Measurements from ENCODE around the gene TMEM45B.
"Not testable (repeated sequence)": the region's sequence is repeated elsewhere in the genome, so short reads cannot be mapped to it uniquely, and the experiment has no call there.

The TMEM45B gene

DNA sequence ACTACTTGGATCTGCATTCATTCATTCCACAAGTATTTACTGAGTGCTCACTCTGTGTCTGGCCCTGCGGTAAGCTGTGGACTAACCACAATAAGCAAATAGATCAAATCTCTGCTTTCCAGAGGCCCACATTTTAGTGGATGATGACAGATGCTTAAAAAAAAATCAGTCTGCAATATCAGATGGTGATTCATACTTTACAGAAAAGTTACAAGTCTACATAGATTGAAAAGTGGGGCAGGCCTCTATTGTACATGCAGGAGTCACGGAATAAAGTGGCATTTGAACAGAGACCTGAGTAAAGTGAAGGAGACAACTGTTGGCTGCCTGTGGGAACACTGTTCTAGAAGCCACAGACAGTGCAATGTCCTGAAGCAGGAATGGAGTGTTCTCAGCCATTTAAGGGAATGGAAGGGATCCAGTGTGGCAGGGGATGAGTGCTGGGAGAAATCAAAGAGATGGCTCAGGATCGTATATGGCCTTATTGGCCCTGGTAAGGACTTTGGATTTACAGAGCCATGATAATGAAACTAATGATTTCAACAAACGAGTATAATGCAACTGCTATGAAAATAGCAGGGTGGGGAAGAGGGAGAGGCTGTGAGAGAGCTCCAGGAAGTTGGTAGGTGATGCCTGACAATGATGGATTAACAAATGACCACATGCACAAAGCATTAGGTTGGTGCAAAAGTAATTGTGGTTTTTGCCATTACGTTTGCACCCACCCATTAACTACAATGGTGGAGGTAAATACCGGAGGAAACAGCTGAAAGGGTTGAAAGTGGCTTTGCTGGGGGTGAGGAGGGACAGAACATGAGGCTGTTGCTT lies 31.1 kb downstream of the TMEM45B start:
- H3K27me3 ChIP-seq (ENCODE audit: control insufficient read depth in 5 of 5, insufficient read depth in 4 of 5, low read length in 5 of 5), result peaks cover 0 to 6% (median 0%) of the 10 kb centered on the region in 5 donors
- H3K27ac ChIP-seq (ENCODE audit: low read depth, low read length), result no peak overlapping the region
- H3K9ac ChIP-seq (ENCODE audit: low read length in 5 of 5), result no peak overlapping the region
- no peaks in the 10 kb centered on the region for H3K36me3 ChIP-seq (ENCODE audit: control insufficient read depth in 5 of 5, insufficient read depth in 5 of 5, low read length in 5 of 5)
- H3K4me1 ChIP-seq (ENCODE audit: control insufficient read depth in 5 of 5, insufficient read depth in 5 of 5, low read length in 5 of 5), result no peaks in the 10 kb centered on the region
- H3K4me3 ChIP-seq (ENCODE audit: low read depth in 1 of 5, low read length in 5 of 5), result no peak overlapping the region
- no peaks in the 10 kb centered on the region for H3K9me3 ChIP-seq (ENCODE audit: control insufficient read depth in 5 of 5, low read length in 5 of 5)

DNA sequence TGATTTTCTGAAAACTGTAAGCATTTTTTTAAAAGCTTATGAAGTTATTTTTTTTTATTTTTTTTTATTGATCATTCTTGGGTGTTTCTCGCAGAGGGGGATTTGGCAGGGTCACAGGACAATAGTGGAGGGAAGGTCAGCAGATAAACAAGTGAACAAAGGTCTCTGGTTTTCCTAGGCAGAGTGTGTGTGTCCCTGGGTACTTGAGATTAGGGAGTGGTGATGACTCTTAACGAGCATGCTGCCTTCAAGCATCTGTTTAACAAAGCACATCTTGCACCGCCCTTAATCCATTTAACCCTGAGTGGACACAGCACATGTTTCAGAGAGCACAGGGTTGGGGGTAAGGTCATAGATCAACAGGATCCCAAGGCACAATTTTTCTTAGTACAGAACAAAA lies 31.7 kb downstream of the TMEM45B start:
- not testable (repeated sequence) for H3K9ac ChIP-seq (ENCODE audit: low read length in 5 of 5); H3K36me3 ChIP-seq (ENCODE audit: control insufficient read depth in 5 of 5, insufficient read depth in 5 of 5, low read length in 5 of 5); H3K27me3 ChIP-seq (ENCODE audit: control insufficient read depth in 5 of 5, insufficient read depth in 4 of 5, low read length in 5 of 5); H3K9me3 ChIP-seq (ENCODE audit: control insufficient read depth in 5 of 5, low read length in 5 of 5); H3K4me3 ChIP-seq (ENCODE audit: low read depth in 1 of 5, low read length in 5 of 5); H3K27ac ChIP-seq (ENCODE audit: low read depth, low read length); H3K4me1 ChIP-seq (ENCODE audit: control insufficient read depth in 5 of 5, insufficient read depth in 5 of 5, low read length in 5 of 5)

DNA sequence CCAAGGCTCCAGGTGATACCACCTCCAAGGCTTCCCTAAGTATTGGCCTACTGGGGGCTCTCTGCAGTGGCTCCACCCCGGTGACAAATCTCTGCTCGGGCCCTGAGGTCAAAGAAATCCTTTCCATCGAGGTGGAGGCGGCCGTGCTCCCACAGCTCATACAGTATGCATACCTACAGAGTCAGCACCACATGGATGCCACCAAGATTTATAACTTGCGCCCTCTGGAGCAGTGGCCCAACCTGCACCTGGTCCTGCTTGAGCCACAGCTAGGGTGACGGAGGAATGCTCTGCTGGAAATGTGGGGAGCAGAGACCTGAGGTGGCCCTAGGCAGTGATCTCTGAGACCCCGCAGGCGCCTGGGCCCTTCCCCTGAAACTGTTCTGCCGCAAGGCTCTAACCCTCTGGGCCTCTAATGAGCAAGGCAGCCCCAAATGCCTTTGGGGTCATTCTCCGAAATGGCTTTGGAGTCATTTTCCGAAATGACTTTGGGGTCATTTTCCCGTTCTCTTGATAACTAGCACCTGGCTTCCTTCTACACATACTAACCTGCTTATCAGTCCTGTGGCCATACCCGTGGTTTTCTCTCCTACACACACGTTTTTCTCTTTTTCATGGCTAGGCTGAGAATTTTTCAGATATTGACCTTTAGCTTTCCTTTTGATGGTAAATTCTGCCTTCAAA lies 33.9 kb downstream of the TMEM45B start:
- no peak overlapping the region for H3K9ac ChIP-seq (ENCODE audit: low read length in 5 of 5)
- peaks cover 0 to 6% (median 0%) of the 10 kb centered on the region in 5 donors for H3K27me3 ChIP-seq (ENCODE audit: control insufficient read depth in 5 of 5, insufficient read depth in 4 of 5, low read length in 5 of 5)
- no peak overlapping the region for H3K4me3 ChIP-seq (ENCODE audit: low read depth in 1 of 5, low read length in 5 of 5)
- H3K27ac ChIP-seq (ENCODE audit: low read depth, low read length), result no peak overlapping the region
- H3K36me3 ChIP-seq (ENCODE audit: control insufficient read depth in 5 of 5, insufficient read depth in 5 of 5, low read length in 5 of 5), result no peaks in the 10 kb centered on the region
- no peaks in the 10 kb centered on the region for H3K9me3 ChIP-seq (ENCODE audit: control insufficient read depth in 5 of 5, low read length in 5 of 5)
- H3K4me1 ChIP-seq (ENCODE audit: control insufficient read depth in 5 of 5, insufficient read depth in 5 of 5, low read length in 5 of 5), result peaks cover 3 to 10% (median 5%) of the 10 kb centered on the region in 5 donors

DNA sequence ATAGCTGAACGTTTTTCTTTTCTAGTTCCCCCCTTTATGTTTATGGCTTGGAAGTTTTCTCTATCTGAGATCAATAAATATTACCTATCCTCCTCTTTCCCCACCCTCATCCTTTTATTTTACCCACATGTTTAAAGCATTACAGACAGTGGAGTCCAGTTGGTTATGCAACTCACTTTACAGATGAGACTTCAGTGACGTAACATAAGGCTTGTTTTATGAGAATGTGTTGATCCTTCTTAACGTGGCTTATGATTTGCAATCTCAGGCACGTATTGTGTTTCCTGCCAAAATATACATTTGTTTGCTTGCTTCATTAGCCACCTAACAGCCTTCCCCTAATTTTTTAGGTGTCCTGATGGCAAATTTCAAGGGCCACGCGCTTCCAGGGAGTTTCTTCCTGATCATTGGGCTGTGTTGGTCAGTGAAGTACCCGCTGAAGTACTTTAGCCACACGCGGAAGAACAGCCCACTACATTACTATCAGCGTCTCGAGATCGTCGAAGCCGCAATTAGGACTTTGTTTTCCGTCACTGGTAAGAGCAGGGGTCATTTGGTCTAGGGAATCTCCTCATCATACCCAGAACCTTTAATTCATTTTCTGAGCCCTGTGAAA lies 36.6 kb downstream of the TMEM45B start:
- H3K36me3 ChIP-seq (ENCODE audit: control insufficient read depth in 5 of 5, insufficient read depth in 5 of 5, low read length in 5 of 5), result no peaks in the 10 kb centered on the region
- H3K27ac ChIP-seq (ENCODE audit: low read depth, low read length), result no peak overlapping the region
- H3K27me3 ChIP-seq (ENCODE audit: control insufficient read depth in 5 of 5, insufficient read depth in 4 of 5, low read length in 5 of 5), result peaks cover 0 to 6% (median 0%) of the 10 kb centered on the region in 5 donors

DNA sequence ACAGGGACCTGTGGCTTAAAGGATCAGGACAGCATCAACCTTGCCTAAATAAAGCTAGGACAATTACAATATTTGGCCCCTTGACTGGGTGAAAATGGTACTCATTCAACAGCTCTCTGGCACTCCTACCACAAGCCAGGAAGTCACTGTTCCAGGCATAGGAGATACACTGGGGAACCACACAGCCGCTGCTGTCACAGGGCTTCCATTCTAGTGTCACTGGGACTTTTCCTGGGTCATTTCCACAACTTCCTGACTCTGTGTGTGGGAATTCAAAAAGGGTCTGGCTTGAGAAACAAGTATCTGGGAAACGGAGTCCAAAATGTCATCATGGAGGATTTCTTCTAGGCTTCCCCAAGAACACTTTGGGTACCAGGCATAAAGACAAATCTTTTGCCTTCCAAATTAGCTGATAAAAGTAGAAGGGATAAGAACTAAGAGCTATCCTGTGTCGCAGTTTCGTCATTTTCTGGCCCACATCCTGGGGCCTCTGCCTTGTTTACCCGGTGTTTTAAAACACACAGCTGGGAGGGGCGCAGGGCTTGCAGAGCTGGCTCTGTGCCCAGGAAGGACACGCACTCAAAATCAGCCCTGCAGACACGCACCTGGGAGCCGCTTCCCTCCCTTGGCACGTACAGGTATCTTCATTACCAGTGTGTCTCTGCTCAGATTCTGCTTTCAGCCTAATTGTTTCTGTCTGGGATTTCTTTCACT lies 38.0 kb downstream of the TMEM45B start:
- Histone ChIP-seq H3K27me3 (ENCODE audit: control insufficient read depth in 5 of 5, insufficient read depth in 4 of 5, low read length in 5 of 5) (peaks cover 0 to 6% (median 0%) of the 10 kb centered on the region in 5 donors), H3K27ac (ENCODE audit: low read depth, low read length) (no peak overlapping the region), H3K4me1 (ENCODE audit: control insufficient read depth in 5 of 5, insufficient read depth in 5 of 5, low read length in 5 of 5) (peaks cover 3 to 10% (median 5%) of the 10 kb centered on the region in 5 donors), H3K9ac (ENCODE audit: low read length in 5 of 5) (no peak overlapping the region), H3K4me3 (ENCODE audit: low read depth in 1 of 5, low read length in 5 of 5) (peak overlapping the region in 1 of 5 donors; percentile 32), H3K36me3 (ENCODE audit: control insufficient read depth in 5 of 5, insufficient read depth in 5 of 5, low read length in 5 of 5) (peaks cover 0 to 7% (median 0%) of the 10 kb centered on the region in 5 donors), H3K9me3 (ENCODE audit: control insufficient read depth in 5 of 5, low read length in 5 of 5) (no peaks in the 10 kb centered on the region)

More for the DNA sequence above, 36.6 kb downstream of the TMEM45B start:
- H3K4me3 ChIP-seq (ENCODE audit: low read depth in 1 of 5, low read length in 5 of 5), result no peak overlapping the region
- no peak overlapping the region for H3K9ac ChIP-seq (ENCODE audit: low read length in 5 of 5)
- peaks cover 3 to 10% (median 5%) of the 10 kb centered on the region in 5 donors for H3K4me1 ChIP-seq (ENCODE audit: control insufficient read depth in 5 of 5, insufficient read depth in 5 of 5, low read length in 5 of 5)
- no peaks in the 10 kb centered on the region for H3K9me3 ChIP-seq (ENCODE audit: control insufficient read depth in 5 of 5, low read length in 5 of 5)

DNA sequence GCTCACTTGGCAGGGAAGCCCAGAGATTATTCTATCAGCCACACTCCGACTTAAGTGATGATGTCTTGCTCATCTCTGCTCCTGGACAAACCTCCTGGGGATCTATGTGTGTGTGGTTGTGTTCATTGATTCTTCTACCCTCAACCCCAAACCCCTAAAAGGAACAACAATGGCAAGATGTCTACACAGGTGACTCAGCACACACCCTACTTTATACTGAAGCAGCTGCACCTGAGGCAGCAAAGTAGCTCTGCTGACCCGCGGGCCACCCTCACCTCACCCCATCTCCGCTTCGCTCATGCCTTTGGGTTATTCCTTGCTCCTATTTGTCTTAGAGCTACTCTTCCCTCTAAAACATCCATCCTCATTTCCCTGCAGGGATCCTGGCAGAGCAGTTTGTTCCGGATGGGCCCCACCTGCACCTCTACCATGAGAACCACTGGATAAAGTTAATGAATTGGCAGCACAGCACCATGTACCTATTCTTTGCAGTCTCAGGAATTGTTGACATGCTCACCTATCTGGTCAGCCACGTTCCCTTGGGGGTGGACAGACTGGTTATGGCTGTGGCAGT lies 38.7 kb downstream of the TMEM45B start:
- Histone ChIP-seq H3K36me3 (ENCODE audit: control insufficient read depth in 5 of 5, insufficient read depth in 5 of 5, low read length in 5 of 5) (peaks cover 0 to 7% (median 0%) of the 10 kb centered on the region in 5 donors), H3K27ac (ENCODE audit: low read depth, low read length) (no peak overlapping the region), H3K9ac (ENCODE audit: low read length in 5 of 5) (no peak overlapping the region), H3K4me3 (ENCODE audit: low read depth in 1 of 5, low read length in 5 of 5) (peak overlapping the region in 1 of 5 donors; percentile 32), H3K9me3 (ENCODE audit: control insufficient read depth in 5 of 5, low read length in 5 of 5) (no peaks in the 10 kb centered on the region), H3K4me1 (ENCODE audit: control insufficient read depth in 5 of 5, insufficient read depth in 5 of 5, low read length in 5 of 5) (peaks cover 3 to 10% (median 5%) of the 10 kb centered on the region in 5 donors), H3K27me3 (ENCODE audit: control insufficient read depth in 5 of 5, insufficient read depth in 4 of 5, low read length in 5 of 5) (peaks cover 0 to 2% (median 0%) of the 10 kb centered on the region in 5 donors)

DNA sequence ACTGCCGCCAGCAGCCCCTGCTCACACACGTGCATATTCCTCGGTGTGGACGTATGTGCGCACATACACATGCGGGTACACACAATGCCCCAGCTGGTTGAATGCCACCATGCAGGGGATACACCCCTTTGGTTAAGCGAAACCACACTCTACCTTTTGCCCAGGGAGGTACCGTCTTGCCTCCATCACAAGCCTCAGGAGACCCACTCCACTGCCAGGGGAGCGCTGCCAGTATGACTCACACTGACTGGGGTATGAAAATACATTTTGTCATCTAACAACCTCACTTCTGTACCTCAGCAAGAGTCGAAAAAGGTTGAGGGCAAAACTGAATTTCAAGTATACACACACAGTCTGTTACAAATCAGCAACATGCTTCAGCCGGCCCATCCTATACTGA lies 39.4 kb downstream of the TMEM45B start:
- peaks cover 0 to 12% (median 4%) of the 10 kb centered on the region in 5 donors for H3K36me3 ChIP-seq (ENCODE audit: control insufficient read depth in 5 of 5, insufficient read depth in 5 of 5, low read length in 5 of 5)

DNA sequence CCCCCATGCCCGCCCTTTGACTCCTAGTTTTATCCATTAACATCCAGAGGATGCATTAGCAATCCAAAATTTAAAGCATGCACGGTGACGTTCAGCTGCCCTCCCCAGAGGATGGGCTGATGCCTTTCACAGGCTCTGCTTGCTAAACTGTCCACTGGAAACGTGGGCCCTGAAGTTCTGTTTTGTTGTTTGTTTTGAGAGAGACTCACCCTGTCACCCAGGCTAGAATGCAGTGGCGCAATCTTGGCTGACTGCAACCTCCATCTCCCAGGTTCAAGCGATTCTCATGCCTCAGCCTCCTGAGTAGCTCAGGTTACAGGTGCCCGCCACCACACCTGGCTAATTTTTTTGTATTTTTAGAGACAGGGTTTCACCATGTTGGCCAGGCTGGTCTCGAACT lies 40.4 kb downstream of the TMEM45B start:
- H3K36me3 ChIP-seq (ENCODE audit: control insufficient read depth in 5 of 5, insufficient read depth in 5 of 5, low read length in 5 of 5), result peaks cover 0 to 20% (median 6%) of the 10 kb centered on the region in 5 donors
- no peak overlapping the region for H3K27ac ChIP-seq (ENCODE audit: low read depth, low read length)
- no peaks in the 10 kb centered on the region for H3K27me3 ChIP-seq (ENCODE audit: control insufficient read depth in 5 of 5, insufficient read depth in 4 of 5, low read length in 5 of 5)
- H3K9ac ChIP-seq (ENCODE audit: low read length in 5 of 5), result no peak overlapping the region
- H3K4me3 ChIP-seq (ENCODE audit: low read depth in 1 of 5, low read length in 5 of 5), result no peak overlapping the region
- no peaks in the 10 kb centered on the region for H3K9me3 ChIP-seq (ENCODE audit: control insufficient read depth in 5 of 5, low read length in 5 of 5)
- H3K4me1 ChIP-seq (ENCODE audit: control insufficient read depth in 5 of 5, insufficient read depth in 5 of 5, low read length in 5 of 5), result peaks cover 3 to 10% (median 5%) of the 10 kb centered on the region in 5 donors

More for the DNA sequence above, 39.4 kb downstream of the TMEM45B start:
- Histone ChIP-seq H3K4me1 (ENCODE audit: control insufficient read depth in 5 of 5, insufficient read depth in 5 of 5, low read length in 5 of 5) (peaks cover 3 to 10% (median 5%) of the 10 kb centered on the region in 5 donors), H3K9ac (ENCODE audit: low read length in 5 of 5) (no peak overlapping the region), H3K9me3 (ENCODE audit: control insufficient read depth in 5 of 5, low read length in 5 of 5) (no peaks in the 10 kb centered on the region), H3K27me3 (ENCODE audit: control insufficient read depth in 5 of 5, insufficient read depth in 4 of 5, low read length in 5 of 5) (no peaks in the 10 kb centered on the region), H3K4me3 (ENCODE audit: low read depth in 1 of 5, low read length in 5 of 5) (no peak overlapping the region), H3K27ac (ENCODE audit: low read depth, low read length) (no peak overlapping the region)

DNA sequence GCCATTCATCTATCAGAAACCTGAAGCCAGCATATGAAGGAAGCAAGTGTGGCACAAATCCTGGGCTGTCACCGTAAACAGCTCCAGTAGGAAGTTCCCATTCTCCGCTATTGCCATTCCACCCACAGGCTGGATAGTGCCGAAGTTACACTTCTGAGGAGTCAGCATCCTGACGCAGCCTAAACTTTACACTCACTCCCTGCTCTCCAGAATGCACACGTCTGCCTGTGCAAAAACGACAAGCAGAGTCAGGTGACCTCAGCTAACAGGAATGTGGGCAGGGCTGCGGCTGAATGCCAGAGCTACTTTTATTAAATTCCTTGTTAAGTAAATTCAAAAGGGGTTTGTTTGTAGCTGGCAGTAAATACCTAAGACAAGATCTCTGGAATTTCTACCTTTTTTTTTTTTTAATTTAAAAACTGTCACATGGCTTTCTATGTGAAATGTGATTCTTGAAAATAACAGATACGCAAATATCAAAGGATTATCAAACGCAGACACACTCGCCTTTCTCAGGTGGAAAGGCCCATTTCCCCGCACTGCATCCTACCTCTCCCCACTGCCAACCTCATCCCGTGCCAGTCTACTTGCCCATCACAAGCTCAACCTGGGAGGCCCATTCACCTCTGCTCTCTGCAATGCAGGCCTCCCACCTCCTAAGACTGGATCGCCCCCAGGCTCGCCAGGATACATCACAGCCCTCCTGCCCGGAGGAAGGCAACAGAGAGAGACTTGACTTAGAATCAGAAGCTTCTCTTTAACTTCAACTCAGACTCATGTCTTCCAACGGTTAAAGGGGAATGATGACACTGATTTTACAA lies 46.3 kb downstream of the TMEM45B start:
- no peaks in the 10 kb centered on the region for H3K9me3 ChIP-seq (ENCODE audit: control insufficient read depth in 5 of 5, low read length in 5 of 5)
- no peak overlapping the region for H3K27ac ChIP-seq (ENCODE audit: low read depth, low read length)
- peaks cover under 1 to 74% (median 45%) of the 10 kb centered on the region in 5 donors for H3K36me3 ChIP-seq (ENCODE audit: control insufficient read depth in 5 of 5, insufficient read depth in 5 of 5, low read length in 5 of 5)
- H3K9ac ChIP-seq (ENCODE audit: low read length in 5 of 5), result no peak overlapping the region
- no peak overlapping the region for H3K4me3 ChIP-seq (ENCODE audit: low read depth in 1 of 5, low read length in 5 of 5)
- H3K4me1 ChIP-seq (ENCODE audit: control insufficient read depth in 5 of 5, insufficient read depth in 5 of 5, low read length in 5 of 5), result peaks cover 0 to 10% (median 6%) of the 10 kb centered on the region in 5 donors
- H3K27me3 ChIP-seq (ENCODE audit: control insufficient read depth in 5 of 5, insufficient read depth in 4 of 5, low read length in 5 of 5), result no peaks in the 10 kb centered on the region

All from subcutaneous abdominal adipose tissue (tissue), 5 donors.